HEK293 (cell line): Measurements from ENCODE around the gene TPR.
A peak's percentile ranks its signal among the peaks of the same experiment; 100 is the strongest.

Experiments used
- BCL6B ChIP-seq: fragments of 450-650 bp; formaldehyde crosslinking; IDR thresholded peaks from 2 replicates; pipeline ENCODE4 v1.5.1; 2017; ENCODE audit warnings: missing biosample characterization, missing genetic modification characterization
- GLI4 ChIP-seq: fragments of 450-650 bp; formaldehyde crosslinking; IDR thresholded peaks from 2 replicates; pipeline ENCODE4 v1.5.1; 2016; ENCODE audit warnings: missing biosample characterization, missing genetic modification characterization
- KLF16 ChIP-seq: fragments of 450-650 bp; formaldehyde crosslinking; IDR thresholded peaks from 2 replicates; pipeline ENCODE4 v1.5.1; 2017; ENCODE audit warnings: missing biosample characterization, missing genetic modification characterization
- KLF8 ChIP-seq: fragments of 450-650 bp; formaldehyde crosslinking; IDR thresholded peaks from 2 replicates; pipeline ENCODE4 v1.5.1; 2016; ENCODE audit warnings: missing biosample characterization, missing genetic modification characterization
- MYNN ChIP-seq: fragments of 450-650 bp; formaldehyde crosslinking; IDR thresholded peaks from 2 replicates; pipeline ENCODE4 v1.5.1; 2016; ENCODE audit warnings: missing biosample characterization, missing genetic modification characterization, borderline replicate concordance
- MZF1 ChIP-seq: fragments of 450-650 bp; formaldehyde crosslinking; IDR thresholded peaks from 2 replicates; pipeline ENCODE4 v1.5.1; 2017; ENCODE audit warnings: missing biosample characterization, missing genetic modification characterization, borderline replicate concordance
- PRDM10 ChIP-seq: fragments of 450-650 bp; formaldehyde crosslinking; IDR thresholded peaks from 2 replicates; pipeline ENCODE4 v1.5.1; 2016; ENCODE audit warnings: missing biosample characterization, missing genetic modification characterization
- REST ChIP-seq: fragments of 450-650 bp; formaldehyde crosslinking; IDR thresholded peaks from 2 replicates; pipeline ENCODE4 v1.5.1; 2016; ENCODE audit warnings: missing biosample characterization, missing genetic modification characterization
- SALL2 ChIP-seq: fragments of 450-650 bp; formaldehyde crosslinking; IDR thresholded peaks from 2 replicates; pipeline ENCODE4 v1.5.0; 2017; ENCODE audit warnings: missing biosample characterization, mild to moderate bottlenecking, missing genetic modification characterization, borderline replicate concordance
- WT1 ChIP-seq: fragments of 450-650 bp; formaldehyde crosslinking; IDR thresholded peaks from 2 replicates; pipeline ENCODE4 v1.5.1; 2016; ENCODE audit warnings: missing biosample characterization, missing genetic modification characterization
- ZBTB20 ChIP-seq: fragments of 450-650 bp; formaldehyde crosslinking; IDR thresholded peaks from 2 replicates; pipeline ENCODE4 v1.5.1; 2016; ENCODE audit warnings: missing biosample characterization, missing genetic modification characterization
- ZBTB44 ChIP-seq: fragments of 450-650 bp; IDR thresholded peaks from 2 replicates; pipeline ENCODE4 v1.5.1; 2018; ENCODE audit warnings: missing biosample characterization, mild to moderate bottlenecking, missing genetic modification characterization
- ZNF10 ChIP-seq: fragments of 450-650 bp; formaldehyde crosslinking; IDR thresholded peaks from 2 replicates; pipeline ENCODE4 v1.5.1; 2017; ENCODE audit warnings: missing biosample characterization, missing genetic modification characterization
- ZNF121 ChIP-seq: fragments of 450-650 bp; formaldehyde crosslinking; IDR thresholded peaks from 2 replicates; pipeline ENCODE4 v1.5.1; 2016; ENCODE audit warnings: missing biosample characterization, missing genetic modification characterization
- ZNF169 ChIP-seq: fragments of 450-650 bp; formaldehyde crosslinking; IDR thresholded peaks from 2 replicates; pipeline ENCODE4 v1.5.1; 2016; ENCODE audit warnings: missing biosample characterization, missing genetic modification characterization
- ZNF19 ChIP-seq: fragments of 450-650 bp; formaldehyde crosslinking; IDR thresholded peaks from 2 replicates; pipeline ENCODE4; 2016; ENCODE audit warnings: missing biosample characterization, missing genetic modification characterization, low read depth
- ZNF2 ChIP-seq: fragments of 450-650 bp; formaldehyde crosslinking; IDR thresholded peaks from 2 replicates; pipeline ENCODE4 v1.5.1; 2016; ENCODE audit warnings: missing biosample characterization, missing genetic modification characterization
- ZNF211 ChIP-seq: fragments of 450-650 bp; formaldehyde crosslinking; IDR thresholded peaks from 2 replicates; pipeline ENCODE4 v1.5.1; 2016; ENCODE audit warnings: low read depth, missing biosample characterization, missing genetic modification characterization
- ZNF23 ChIP-seq: fragments of 450-650 bp; formaldehyde crosslinking; IDR thresholded peaks from 2 replicates; pipeline ENCODE4 v1.5.1; 2016; ENCODE audit warnings: missing biosample characterization, missing genetic modification characterization, borderline replicate concordance
- ZNF274 ChIP-seq, 2 experiments: fragments of 200-500 bp in 1 of 2; fragments of 450-650 bp in 1 of 2; sonication (Bioruptor generic) in 1 of 2; formaldehyde crosslinking in 1 of 2; IDR thresholded peaks; 2 replicates each; pipeline versions ENCODE4 v1.5.1 to v1.6.1; 2014 to 2016; ENCODE audit warnings: borderline replicate concordance in 1 of 2, inconsistent platforms in 1 of 2, low read length in 1 of 2, missing biosample characterization in 1 of 2, missing genetic modification characterization in 1 of 2
- ZNF366 ChIP-seq: fragments of 450-650 bp; formaldehyde crosslinking; conservative IDR thresholded peaks from 2 replicates; pipeline ENCODE4 v1.5.1; 2016; ENCODE audit warnings: missing biosample characterization, missing genetic modification characterization
- ZNF398 ChIP-seq: fragments of 450-650 bp; formaldehyde crosslinking; IDR thresholded peaks from 2 replicates; pipeline ENCODE4 v1.5.1; 2017; ENCODE audit warnings: missing biosample characterization, missing genetic modification characterization
- ZNF510 ChIP-seq: fragments of 450-650 bp; formaldehyde crosslinking; IDR thresholded peaks from 2 replicates; pipeline ENCODE4 v1.5.1; 2018; ENCODE audit warnings: mild to moderate bottlenecking, missing genetic modification characterization, missing biosample characterization; ENCODE audit not compliant: insufficient replicate concordance
- ZNF514 ChIP-seq: fragments of 450-650 bp; formaldehyde crosslinking; IDR thresholded peaks from 2 replicates; pipeline ENCODE4 v1.5.1; 2016; ENCODE audit warnings: missing biosample characterization, missing genetic modification characterization
- ZNF596 ChIP-seq: fragments of 450-650 bp; IDR thresholded peaks from 2 replicates; pipeline ENCODE4 v1.5.0; 2018; ENCODE audit warnings: missing biosample characterization, mild to moderate bottlenecking, missing genetic modification characterization, moderate library complexity

TPR gene

GRCh38 chr1:186375929-186376319, 871 bp upstream of the TPR start (continued):
- no peak for TF ChIP-seq ZBTB44
- TF ChIP-seq KLF16 (tag by site-specific recombination), result no peak
- no peak for TF ChIP-seq ZNF23 (tag by site-specific recombination)
- no peak for TF ChIP-seq ZNF510 (tag by site-specific recombination)
- TF ChIP-seq ZNF19, result no peak
- TF ChIP-seq PRDM10 (tag by site-specific recombination), result peak; percentile 92
- TF ChIP-seq MYNN, result no peak
- TF ChIP-seq ZNF596 (tag by site-specific recombination), result no peak
- TF ChIP-seq ZNF211 (tag by site-specific recombination), result no peak
- TF ChIP-seq ZNF274 (IDR thresholded peaks at IDR 0.05; ENCODE audit: low read length), result no peak
- no peak for TF ChIP-seq ZNF274 (tag by site-specific recombination; IDR thresholded peaks at IDR 0.05; ENCODE audit: borderline replicate concordance)
- 0 out of 2 replicates have a peak, but pooled peaks have one; percentile 29 for TF ChIP-seq GLI4 (tag by site-specific recombination)
- peak; percentile 44; the same call in 1 of the 2 replicates for TF ChIP-seq REST (tag by site-specific recombination)
- no peak for TF ChIP-seq ZNF121 (tag by site-specific recombination)
- TF ChIP-seq ZBTB20 (tag by site-specific recombination), result peak; percentile 91
- peak; percentile 11; the same call in 1 of the 2 replicates for TF ChIP-seq MZF1 (tag by site-specific recombination)
- TF ChIP-seq ZNF169, result no peak
- TF ChIP-seq BCL6B (tag by site-specific recombination), result no peak
- 0 out of 2 replicates have a peak, but pooled peaks have one; percentile 17 for TF ChIP-seq ZNF398 (tag by site-specific recombination)
- no peak; the same call in 1 of the 2 replicates for TF ChIP-seq ZNF10
- no peak for TF ChIP-seq ZNF514 (tag by site-specific recombination)
- 0 out of 2 replicates have a peak, but pooled peaks have one; percentile 5 for TF ChIP-seq ZNF2 (tag by site-specific recombination)
- TF ChIP-seq WT1 (tag by site-specific recombination), result no peak
- no peak for TF ChIP-seq ZNF366
- no peak for TF ChIP-seq KLF8 (tag by site-specific recombination)
- TF ChIP-seq SALL2, result no peak
